SK-N-SH treated with all-trans-retinoic acid at 6 μM for 48 hours (cell line): ENCODE measurements around the gene XIRP2.

Source experiments
- ARNTL ChIP-seq: fragments of 450-650 bp; formaldehyde crosslinking; IDR thresholded peaks from 2 replicates; pipeline ENCODE4 v1.5.0; 2020; ENCODE audit warnings: low read depth, mild to moderate bottlenecking, moderate library complexity, borderline replicate concordance
- OSR1 ChIP-seq: fragments of 250-450 bp; sonication (Bioruptor Pico); IDR thresholded peaks from 2 replicates; pipeline ENCODE4 v1.8.0; 2022; ENCODE audit warnings: moderate library complexity, mild to moderate bottlenecking, inconsistent platforms
- PPARA ChIP-seq: fragments of 250-450 bp; sonication (Bioruptor Pico); IDR thresholded peaks from 2 replicates; pipeline ENCODE4 v1.5.0; 2020; ENCODE audit warnings: mild to moderate bottlenecking, borderline replicate concordance
- RARB ChIP-seq: fragments of 250-450 bp; sonication (Bioruptor Pico); IDR thresholded peaks from 2 replicates; pipeline ENCODE4 v1.8.0; 2021; ENCODE audit warnings: mild to moderate bottlenecking, moderate library complexity
- SNAI2 ChIP-seq: fragments of 250-450 bp; sonication (Bioruptor Pico); IDR thresholded peaks from 2 replicates; pipeline ENCODE4 v1.5.0; 2020; ENCODE audit warnings: mild to moderate bottlenecking, moderate library complexity
- TCF4 ChIP-seq: fragments of 250-450 bp; sonication (Bioruptor Pico); IDR thresholded peaks from 2 replicates; pipeline ENCODE4 v1.8.0; 2021; ENCODE audit warnings: mild to moderate bottlenecking, moderate library complexity, borderline replicate concordance
- TOX ChIP-seq: fragments of 250-450 bp; sonication (Bioruptor Pico); IDR thresholded peaks from 2 replicates; pipeline ENCODE4 v1.8.0; 2021; ENCODE audit warnings: mild to moderate bottlenecking, moderate library complexity, borderline replicate concordance
- TSHZ2 ChIP-seq: fragments of 250-450 bp; sonication (Bioruptor Pico); IDR thresholded peaks from 2 replicates; pipeline ENCODE4 v1.5.0; 2020; ENCODE audit warnings: mild to moderate bottlenecking, moderate library complexity
- ZC3H10 ChIP-seq: fragments of 250-450 bp; sonication (Bioruptor Pico); IDR thresholded peaks from 2 replicates; pipeline ENCODE4 v1.5.1; 2021; ENCODE audit warnings: mild to moderate bottlenecking, moderate library complexity

GRCh38 chr2:167103028-167103756, 214.9 kb downstream of the XIRP2 start:
- TF ChIP-seq TSHZ2 (no peak), PPARA (no peak), TCF4 (CRISPR knock-in tag) (no peak), ARNTL (CRISPR knock-in tag) (no peak), SNAI2 (CRISPR knock-in tag) (no peak), ZC3H10 (CRISPR knock-in tag) (no peak), TOX (CRISPR knock-in tag) (no peak), RARB (CRISPR knock-in tag) (no peak), OSR1 (CRISPR knock-in tag) (no peak)
